ENCODE measurements around the gene TMEM45A.

Gene TMEM45A

GRCh38 chr3:100590840-100591147 lies 98.4 kb downstream of the TMEM45A start:
- Histone ChIP-seq H3K9me3 (ENCODE audit: control insufficient read depth, insufficient read depth, low read length) (no peaks in the 10 kb centered on the region; the same call in 1 of the 2 replicates), H3K9ac (ENCODE audit: low read depth, low read length) (no peak overlapping the region), H3K4me1 (ENCODE audit: control insufficient read depth, insufficient read depth, low read length) (peaks cover 4% of the 10 kb centered on the region), H3K36me3 (ENCODE audit: control insufficient read depth, insufficient read depth, low read length) (no peaks in the 10 kb centered on the region), H3K27ac (ENCODE audit: low read depth, low read length) (no peak overlapping the region), H3K4me3 (ENCODE audit: low read depth, low read length) (no peak overlapping the region), H3K27me3 (ENCODE audit: control insufficient read depth, insufficient read depth, low read length) (no peaks in the 10 kb centered on the region)

- no peaks in the 10 kb centered on the region; the same call in 1 of the 2 replicates for H3K9me3 ChIP-seq (ENCODE audit: control insufficient read depth, insufficient read depth, low read length)
- no peaks in the 10 kb centered on the region for H3K36me3 ChIP-seq (ENCODE audit: control insufficient read depth, insufficient read depth, low read length)
- H3K27me3 ChIP-seq (ENCODE audit: control insufficient read depth, insufficient read depth, low read length) = no peaks in the 10 kb centered on the region
- H3K9ac ChIP-seq (ENCODE audit: low read depth, low read length) = no peak overlapping the region
- no peak overlapping the region for H3K4me3 ChIP-seq (ENCODE audit: low read depth, low read length)
- H3K4me1 ChIP-seq (ENCODE audit: control insufficient read depth, insufficient read depth, low read length) = peaks cover 4% of the 10 kb centered on the region
- H3K27ac ChIP-seq (ENCODE audit: low read depth, low read length) = no peak overlapping the region
Measured at GRCh38 chr3:100591411-100591810, 99.0 kb downstream of the TMEM45A start.

- Histone ChIP-seq H3K4me3 (ENCODE audit: low read depth, low read length) (no peak overlapping the region), H3K36me3 (ENCODE audit: control insufficient read depth, insufficient read depth, low read length) (no peaks in the 10 kb centered on the region), H3K9me3 (ENCODE audit: control insufficient read depth, insufficient read depth, low read length) (no peaks in the 10 kb centered on the region), H3K9ac (ENCODE audit: low read depth, low read length) (no peak overlapping the region), H3K27me3 (ENCODE audit: control insufficient read depth, insufficient read depth, low read length) (no peaks in the 10 kb centered on the region), H3K27ac (ENCODE audit: low read depth, low read length) (no peak overlapping the region), H3K4me1 (ENCODE audit: control insufficient read depth, insufficient read depth, low read length) (peaks cover 15% of the 10 kb centered on the region)
Measured at GRCh38 chr3:100600181-100601042, 108.0 kb downstream of the TMEM45A start.

GRCh38 chr3:100602506-100603444 lies 110.4 kb downstream of the TMEM45A start:
- peak overlapping the region; percentile 90 for H3K27ac ChIP-seq (ENCODE audit: low read depth, low read length)
- H3K4me1 ChIP-seq (ENCODE audit: control insufficient read depth, insufficient read depth, low read length) = peaks cover 15% of the 10 kb centered on the region
- no peaks in the 10 kb centered on the region for H3K36me3 ChIP-seq (ENCODE audit: control insufficient read depth, insufficient read depth, low read length)
- H3K27me3 ChIP-seq (ENCODE audit: control insufficient read depth, insufficient read depth, low read length) = no peaks in the 10 kb centered on the region
- no peak overlapping the region for H3K4me3 ChIP-seq (ENCODE audit: low read depth, low read length)
- no peaks in the 10 kb centered on the region for H3K9me3 ChIP-seq (ENCODE audit: control insufficient read depth, insufficient read depth, low read length)
- H3K9ac ChIP-seq (ENCODE audit: low read depth, low read length) = no peak overlapping the region

DNA sequence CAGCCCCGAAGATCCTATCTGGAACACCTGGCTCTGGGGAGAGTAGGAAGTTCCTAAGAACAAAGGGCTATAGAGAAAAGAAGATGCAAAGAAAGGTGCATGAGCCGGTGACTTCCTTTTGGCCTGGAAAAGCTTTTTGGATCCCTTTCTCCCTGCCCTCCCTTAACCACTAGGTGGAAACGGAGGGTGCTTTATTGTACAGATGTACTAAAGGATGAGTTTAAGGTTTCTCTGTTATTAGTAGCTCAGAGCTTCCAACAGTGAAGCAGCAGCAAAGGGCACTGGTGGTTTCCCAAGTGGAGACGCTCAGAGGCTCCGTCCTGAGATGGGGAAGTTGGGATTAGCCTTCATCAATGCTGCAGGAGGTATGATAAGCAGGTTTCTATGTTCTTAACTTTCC lies 111.0 kb downstream of the TMEM45A start:
- Histone ChIP-seq H3K27ac (ENCODE audit: low read depth, low read length) (peak overlapping the region; percentile 76), H3K4me3 (ENCODE audit: low read depth, low read length) (no peak overlapping the region)

GRCh38 chr3:100605358-100605757 lies 112.9 kb downstream of the TMEM45A start:
- Histone ChIP-seq H3K4me3 (ENCODE audit: low read depth, low read length) (no peak overlapping the region), H3K27me3 (ENCODE audit: control insufficient read depth, insufficient read depth, low read length) (no peaks in the 10 kb centered on the region), H3K9ac (ENCODE audit: low read depth, low read length) (no peak overlapping the region), H3K4me1 (ENCODE audit: control insufficient read depth, insufficient read depth, low read length) (peaks cover 15% of the 10 kb centered on the region), H3K36me3 (ENCODE audit: control insufficient read depth, insufficient read depth, low read length) (no peaks in the 10 kb centered on the region), H3K9me3 (ENCODE audit: control insufficient read depth, insufficient read depth, low read length) (no peaks in the 10 kb centered on the region), H3K27ac (ENCODE audit: low read depth, low read length) (no peak overlapping the region)

More for the DNA sequence above, 111.0 kb downstream of the TMEM45A start:
- Histone ChIP-seq H3K36me3 (ENCODE audit: control insufficient read depth, insufficient read depth, low read length) (no peaks in the 10 kb centered on the region), H3K9me3 (ENCODE audit: control insufficient read depth, insufficient read depth, low read length) (no peaks in the 10 kb centered on the region), H3K27me3 (ENCODE audit: control insufficient read depth, insufficient read depth, low read length) (no peaks in the 10 kb centered on the region), H3K4me1 (ENCODE audit: control insufficient read depth, insufficient read depth, low read length) (peaks cover 15% of the 10 kb centered on the region), H3K9ac (ENCODE audit: low read depth, low read length) (no peak overlapping the region)

- no peak overlapping the region for H3K27ac ChIP-seq (ENCODE audit: low read depth, low read length)
- H3K4me1 ChIP-seq (ENCODE audit: control insufficient read depth, insufficient read depth, low read length) = peaks cover 15% of the 10 kb centered on the region
- no peak overlapping the region for H3K9ac ChIP-seq (ENCODE audit: low read depth, low read length)
- H3K36me3 ChIP-seq (ENCODE audit: control insufficient read depth, insufficient read depth, low read length) = no peaks in the 10 kb centered on the region
- H3K9me3 ChIP-seq (ENCODE audit: control insufficient read depth, insufficient read depth, low read length) = no peaks in the 10 kb centered on the region
- no peaks in the 10 kb centered on the region for H3K27me3 ChIP-seq (ENCODE audit: control insufficient read depth, insufficient read depth, low read length)
- H3K4me3 ChIP-seq (ENCODE audit: low read depth, low read length) = no peak overlapping the region
Measured at GRCh38 chr3:100606894-100607512, 114.6 kb downstream of the TMEM45A start.

GRCh38 chr3:100609305-100609704 lies 116.9 kb downstream of the TMEM45A start, which contains the start of gene ADGRG7:
ADGRG7 (plus strand) TSS chr3:100609601; CDS start chr3:100609857, 256 bp downstream.
- H3K4me3 ChIP-seq (ENCODE audit: low read depth, low read length) = no peak within 1 kb of the TSS
- H3K27me3 ChIP-seq (ENCODE audit: control insufficient read depth, insufficient read depth, low read length) = no peaks in the 10 kb centered on the region; the same call in 1 of the 2 replicates
- no peak within 1 kb of the TSS for H3K9ac ChIP-seq (ENCODE audit: low read depth, low read length)
- H3K9me3 ChIP-seq (ENCODE audit: control insufficient read depth, insufficient read depth, low read length) = no peaks in the 10 kb centered on the region
- no peaks in the 10 kb centered on the region for H3K36me3 ChIP-seq (ENCODE audit: control insufficient read depth, insufficient read depth, low read length)
- H3K4me1 ChIP-seq (ENCODE audit: control insufficient read depth, insufficient read depth, low read length) = no peaks in the 10 kb centered on the region
- no peak within 1 kb of the TSS for H3K27ac ChIP-seq (ENCODE audit: low read depth, low read length)

GRCh38 chr3:100609963-100610362 lies 117.5 kb downstream of the TMEM45A start:
- Histone ChIP-seq H3K9ac (ENCODE audit: low read depth, low read length) (no peak overlapping the region), H3K36me3 (ENCODE audit: control insufficient read depth, insufficient read depth, low read length) (no peaks in the 10 kb centered on the region), H3K4me3 (ENCODE audit: low read depth, low read length) (no peak overlapping the region), H3K4me1 (ENCODE audit: control insufficient read depth, insufficient read depth, low read length) (no peaks in the 10 kb centered on the region), H3K9me3 (ENCODE audit: control insufficient read depth, insufficient read depth, low read length) (no peaks in the 10 kb centered on the region), H3K27ac (ENCODE audit: low read depth, low read length) (no peak overlapping the region), H3K27me3 (ENCODE audit: control insufficient read depth, insufficient read depth, low read length) (no peaks in the 10 kb centered on the region; the same call in 1 of the 2 replicates)

GRCh38 chr3:100611221-100611620 lies 118.8 kb downstream of the TMEM45A start:
- Histone ChIP-seq H3K4me3 (ENCODE audit: low read depth, low read length) (no peak overlapping the region), H3K4me1 (ENCODE audit: control insufficient read depth, insufficient read depth, low read length) (no peaks in the 10 kb centered on the region), H3K27ac (ENCODE audit: low read depth, low read length) (no peak overlapping the region), H3K36me3 (ENCODE audit: control insufficient read depth, insufficient read depth, low read length) (no peaks in the 10 kb centered on the region), H3K27me3 (ENCODE audit: control insufficient read depth, insufficient read depth, low read length) (no peaks in the 10 kb centered on the region; the same call in 1 of the 2 replicates), H3K9ac (ENCODE audit: low read depth, low read length) (no peak overlapping the region), H3K9me3 (ENCODE audit: control insufficient read depth, insufficient read depth, low read length) (no peaks in the 10 kb centered on the region)

Data from HUES48 (cell line).